Measurements from ENCODE around the gene CNGB1.
"Not testable (repeated sequence)": the region's sequence is repeated elsewhere in the genome, so short reads cannot be mapped to it uniquely, and the experiment has no call there.

Gene CNGB1

DNA sequence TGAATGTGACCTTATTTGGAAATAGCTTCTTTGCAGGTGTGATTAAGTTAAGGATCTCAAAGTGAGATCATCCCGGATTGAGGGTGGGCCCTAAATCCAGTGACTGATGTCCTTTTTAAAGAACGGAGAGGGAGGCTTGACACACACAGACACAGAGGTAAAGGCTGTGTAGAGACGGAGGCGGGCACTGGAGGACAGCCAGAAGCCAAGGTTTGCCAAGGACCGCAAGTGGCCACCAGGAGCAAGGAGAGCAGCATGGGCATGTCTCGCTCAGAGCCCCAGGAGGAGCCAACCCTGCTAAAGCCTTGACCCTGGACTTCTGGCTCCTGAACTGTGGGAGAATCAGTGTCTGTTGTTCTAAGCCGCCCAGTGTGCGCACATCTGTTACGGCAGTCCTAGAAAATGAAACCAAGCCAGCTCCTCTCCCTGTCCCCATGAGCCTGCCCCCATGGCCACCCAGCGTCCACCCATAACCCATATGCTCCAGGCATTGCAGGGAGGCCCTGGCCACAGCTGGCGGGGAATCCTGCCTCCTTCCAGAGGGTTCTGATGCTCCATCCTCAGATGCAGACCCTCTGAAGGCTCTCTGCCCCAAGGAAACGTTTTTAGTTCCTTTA is 15.2 kb downstream of the CNGB1 start:
- DNase-seq (ENCODE audit: low spot score): no peak

DNA sequence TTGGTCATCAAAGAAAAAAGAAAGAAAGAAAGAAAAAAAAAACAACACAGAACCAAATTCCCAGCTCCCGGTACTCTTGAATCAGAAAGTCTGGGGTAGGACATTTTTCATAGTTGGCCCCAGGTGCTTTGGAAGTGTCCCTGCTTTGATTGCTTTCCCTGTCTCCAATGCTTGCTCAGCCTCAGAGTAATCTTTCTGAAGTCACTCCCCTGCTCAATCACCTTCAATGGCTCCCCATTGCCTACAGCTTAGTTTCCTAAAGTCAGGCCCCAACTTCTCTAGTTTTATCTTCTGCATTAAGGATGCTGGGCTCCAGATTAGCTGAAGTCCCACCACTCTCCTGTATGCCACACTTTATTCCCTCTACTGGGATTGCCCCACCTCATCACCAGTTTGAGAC is 17.1 kb downstream of the CNGB1 start:
- no peak for DNase-seq (ENCODE audit: low spot score)

DNA sequence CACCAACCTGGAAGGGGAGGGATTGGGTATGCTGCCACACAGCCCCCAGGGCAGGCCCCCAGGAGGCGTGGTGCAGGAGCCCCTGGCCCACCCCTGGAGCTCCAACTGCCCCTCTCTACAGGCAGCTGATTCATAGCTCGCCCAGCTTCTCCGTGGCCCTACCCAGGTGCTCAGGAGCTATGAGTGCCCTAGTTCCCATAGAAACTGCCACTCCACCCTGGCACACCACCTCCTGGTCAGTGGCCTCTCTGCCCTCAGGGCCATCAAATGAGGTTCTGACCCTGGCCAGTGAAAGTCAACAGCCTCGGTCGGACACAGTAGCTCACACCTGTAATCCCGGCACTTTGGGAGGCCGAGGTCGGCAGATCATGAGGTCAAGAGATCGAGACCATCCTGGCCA is 18.0 kb downstream of the CNGB1 start:
- no peak for DNase-seq (ENCODE audit: low spot score)

DNA sequence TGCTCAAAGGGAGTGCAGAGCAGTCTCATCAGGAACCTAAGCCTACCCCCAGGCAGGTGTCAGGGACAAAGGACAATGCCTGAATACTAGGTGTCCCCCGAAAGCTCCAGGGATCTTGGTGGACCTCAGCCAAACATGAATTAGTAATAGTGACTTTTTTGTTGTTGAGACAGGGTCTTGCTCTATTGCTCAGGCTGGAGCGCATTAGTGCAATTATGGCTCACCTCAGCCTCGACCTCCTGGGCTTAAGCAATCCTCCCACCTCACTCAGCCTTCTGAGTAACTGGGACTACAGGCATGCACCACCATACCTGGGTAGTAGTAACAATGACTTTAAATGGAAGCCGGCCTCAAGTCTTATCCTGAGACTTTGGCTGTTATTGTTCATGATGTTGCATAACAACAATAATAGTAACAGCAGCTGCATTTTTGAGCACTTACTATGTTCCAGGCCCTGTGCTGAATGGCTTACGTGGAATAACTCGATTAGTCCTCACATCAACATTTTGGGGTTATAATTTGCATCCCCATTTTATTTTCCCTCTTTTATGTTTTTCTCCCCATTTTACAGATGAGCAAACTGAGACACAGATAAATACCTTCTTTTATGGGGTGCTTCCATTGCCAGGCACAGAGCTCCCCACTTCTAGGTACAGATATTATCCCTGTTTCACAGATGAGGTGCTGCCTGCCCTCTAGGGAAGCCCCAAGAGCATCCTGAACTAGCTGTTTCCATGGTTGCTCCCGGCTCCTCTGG is 19.5 kb downstream of the CNGB1 start:
- DNase-seq (ENCODE audit: low spot score): no peak

DNA sequence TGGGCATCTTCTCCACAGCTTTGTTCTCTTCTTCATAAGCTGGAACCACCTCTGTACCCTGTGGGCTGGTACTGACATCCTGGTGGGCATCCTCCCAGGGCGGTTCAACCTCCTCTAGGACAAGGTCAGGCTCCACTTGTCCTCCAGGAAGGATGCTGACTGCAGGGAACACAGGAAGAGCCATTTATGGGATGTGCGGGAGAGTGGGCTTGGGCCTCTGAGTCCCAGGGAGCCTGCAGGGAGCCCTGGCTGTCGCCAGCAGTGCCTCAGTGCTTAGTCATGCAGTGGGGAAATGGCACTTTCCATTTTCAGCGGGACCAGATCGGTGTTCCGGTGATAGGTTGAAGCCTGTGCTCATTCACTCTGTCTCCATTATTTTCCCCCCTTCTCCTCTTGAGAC is 20.5 kb downstream of the CNGB1 start:
- peak; percentile 33 for DNase-seq (ENCODE audit: low spot score)

DNA sequence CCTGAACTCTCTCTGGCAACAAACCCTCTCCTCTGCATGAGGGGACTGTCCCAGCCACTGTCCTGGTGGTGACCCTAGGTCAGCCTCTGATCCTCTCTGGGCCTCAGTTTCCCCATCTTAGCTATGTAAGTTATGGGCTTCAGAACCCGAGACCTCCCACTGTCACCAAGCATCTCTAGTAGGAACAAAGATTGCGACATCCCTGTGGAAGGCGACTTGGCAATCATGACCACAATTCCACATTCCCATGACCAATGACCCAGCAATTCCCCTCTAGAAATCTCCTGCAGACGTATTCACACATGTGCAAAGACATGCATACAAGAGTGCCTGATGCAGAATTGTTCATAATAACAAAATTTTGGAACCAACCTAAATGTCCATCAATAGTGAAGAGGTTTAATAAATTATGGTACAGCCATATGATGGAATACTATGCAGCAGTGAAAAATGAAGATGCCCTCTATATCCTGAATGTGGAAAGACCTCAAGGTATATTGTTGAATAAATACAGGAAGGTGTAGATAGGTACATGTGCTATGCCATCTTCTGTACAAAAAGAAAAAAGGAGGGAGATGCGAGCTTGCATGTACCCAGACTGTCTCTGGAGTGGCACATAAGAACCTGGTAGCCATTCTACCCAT is 21.2 kb downstream of the CNGB1 start:
- DNase-seq (ENCODE audit: low spot score): no peak

DNA sequence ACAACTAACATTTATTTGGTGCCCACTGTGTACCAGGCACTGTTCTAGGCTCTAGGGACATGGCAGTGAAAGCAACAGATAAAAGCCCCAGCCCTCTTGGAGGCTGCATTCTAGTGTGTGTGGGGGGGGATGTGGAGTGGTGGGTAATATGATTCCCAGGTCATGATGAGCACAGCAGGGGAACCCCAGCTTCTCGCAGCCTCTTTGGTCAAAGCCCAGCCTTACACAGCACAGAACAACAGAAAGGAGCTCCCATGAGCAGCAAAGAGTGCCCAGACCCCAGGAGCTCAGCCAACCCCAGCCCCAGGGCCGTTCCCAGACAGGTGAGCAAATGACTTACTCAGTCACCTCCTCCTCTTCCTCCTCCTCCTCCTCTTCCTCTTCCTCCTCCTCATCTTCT is 21.9 kb downstream of the CNGB1 start:
- DNase-seq (ENCODE audit: low spot score): no peak

DNA sequence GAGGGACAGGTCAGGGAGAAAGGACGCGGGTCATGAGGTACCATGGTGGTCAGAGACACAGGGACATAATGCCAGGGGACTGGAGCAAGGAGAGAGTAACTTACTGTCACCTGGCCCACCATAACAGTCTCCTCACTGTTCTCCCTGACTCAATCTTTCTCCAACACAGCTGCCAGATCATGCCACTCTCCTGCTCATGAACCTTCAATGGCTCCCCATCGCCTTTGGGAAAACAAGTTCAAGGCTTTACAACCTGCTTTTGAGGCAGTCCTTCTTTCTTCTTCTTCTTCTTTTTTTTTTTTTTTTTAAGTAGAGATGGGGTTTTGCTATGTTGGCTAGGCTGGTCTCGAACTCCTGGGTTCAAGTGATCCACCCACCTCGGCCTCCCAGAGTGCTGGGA is 22.9 kb downstream of the CNGB1 start:
- DNase-seq (ENCODE audit: low spot score): no peak

DNA sequence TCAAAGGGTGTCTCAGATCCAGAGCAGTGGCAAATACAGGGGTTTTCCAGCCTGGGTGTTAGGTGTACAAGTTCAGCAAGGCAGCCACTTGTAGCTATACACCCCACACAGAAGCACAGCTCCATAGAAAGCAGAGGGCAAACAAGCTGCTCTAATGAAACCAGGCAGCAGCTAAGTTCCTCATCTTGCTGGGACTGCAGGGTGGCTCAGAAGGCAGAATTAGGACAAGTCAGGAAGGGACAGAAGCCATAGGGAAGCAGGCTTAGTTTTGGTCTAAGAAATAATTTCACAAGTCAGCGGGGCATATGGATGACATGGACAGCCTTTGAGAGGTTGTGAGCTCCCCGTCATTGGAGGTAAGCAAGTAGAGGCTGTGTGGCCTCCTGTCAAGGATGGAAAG is 23.7 kb downstream of the CNGB1 start:
- no peak for DNase-seq (ENCODE audit: low spot score)

DNA sequence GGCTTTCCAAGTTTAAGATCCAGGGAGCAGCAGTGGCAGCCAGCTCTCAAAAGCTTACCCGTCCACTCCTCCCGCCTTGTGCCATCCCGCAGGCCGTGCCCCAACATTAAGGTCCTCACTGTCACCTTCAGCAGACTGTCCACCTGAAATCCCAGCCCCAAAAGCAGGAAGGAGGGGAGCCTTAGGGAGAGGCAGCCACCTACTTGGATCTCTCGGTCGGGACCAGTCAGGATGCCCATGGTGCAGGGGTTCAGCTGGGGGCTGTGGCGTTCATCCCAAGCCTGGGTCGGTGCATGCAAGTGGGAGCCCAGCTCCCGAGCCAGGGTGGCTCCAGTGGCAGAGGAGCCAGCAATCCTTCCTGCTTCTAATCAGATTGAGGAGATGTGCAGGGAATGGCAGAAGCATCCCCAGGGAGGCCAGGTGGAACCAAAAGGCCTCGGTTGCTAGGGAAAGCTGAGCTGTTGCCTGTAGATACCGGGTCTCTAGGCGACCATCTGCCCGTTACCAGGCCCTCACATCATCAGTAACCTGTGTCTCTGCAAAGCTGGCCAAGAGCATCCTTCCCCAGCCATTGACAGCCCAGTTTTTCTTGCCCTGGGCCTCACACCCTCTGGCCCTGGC is 24.6 kb downstream of the CNGB1 start:
- peak; percentile 97 for DNase-seq (ENCODE audit: low spot score)

DNA sequence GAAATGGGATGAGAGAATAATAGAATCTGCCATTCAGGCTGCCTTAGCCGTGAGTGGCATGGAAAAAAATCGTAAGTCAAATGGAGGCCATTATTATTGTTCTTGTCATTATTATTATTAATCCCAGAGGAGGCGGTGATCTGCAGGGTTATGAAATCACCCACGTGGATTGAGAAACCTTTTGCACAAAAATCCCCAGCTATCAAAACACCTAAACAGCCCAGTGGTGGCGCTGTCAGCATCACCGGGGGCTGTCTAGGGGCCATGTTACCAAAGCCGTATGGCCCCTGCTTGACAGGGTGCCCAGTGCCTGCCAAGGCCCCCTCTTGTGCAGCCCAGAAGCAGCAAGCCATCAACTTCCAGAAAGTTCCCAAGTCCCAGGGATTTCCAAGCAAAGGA is 25.2 kb downstream of the CNGB1 start:
- peak; percentile 53 for DNase-seq (ENCODE audit: low spot score)

DNA sequence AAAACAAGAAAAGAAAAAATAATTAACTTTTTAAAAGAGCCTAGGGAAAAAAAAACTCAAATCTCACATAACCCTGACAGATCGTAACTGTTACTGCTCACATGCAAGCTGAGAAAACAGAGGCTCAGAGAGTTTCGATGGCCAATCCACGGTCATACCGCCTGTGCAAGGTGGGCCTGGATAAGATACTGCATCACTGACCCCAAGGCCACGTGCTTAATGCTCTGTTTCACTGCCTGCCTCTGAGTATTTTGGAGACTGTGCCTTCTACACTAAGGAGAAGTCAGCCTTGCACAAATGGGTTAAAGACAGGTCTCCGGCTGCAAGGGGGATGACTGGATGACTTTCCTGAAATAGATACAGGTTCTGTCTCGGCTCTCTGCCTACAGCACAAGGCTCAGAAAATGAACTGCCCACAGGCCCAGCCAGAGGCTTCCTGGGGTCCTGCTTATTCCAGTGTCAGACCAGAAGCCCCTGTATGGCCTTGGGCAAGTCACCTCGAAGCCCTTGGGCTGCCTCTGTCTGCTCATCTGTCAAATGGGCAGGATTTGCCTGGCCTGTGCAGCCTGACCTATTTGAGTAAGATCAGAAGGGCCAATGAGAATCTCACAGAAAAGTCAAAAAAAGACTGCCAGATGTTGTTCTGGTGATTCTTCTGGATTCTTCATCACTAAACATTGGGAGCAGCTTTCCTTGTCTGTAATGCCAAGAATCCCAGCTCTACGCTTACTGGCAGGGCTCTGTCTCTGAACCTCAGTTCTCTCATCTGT is 25.8 kb downstream of the CNGB1 start:
- DNase-seq (ENCODE audit: low spot score): peak; percentile 41

DNA sequence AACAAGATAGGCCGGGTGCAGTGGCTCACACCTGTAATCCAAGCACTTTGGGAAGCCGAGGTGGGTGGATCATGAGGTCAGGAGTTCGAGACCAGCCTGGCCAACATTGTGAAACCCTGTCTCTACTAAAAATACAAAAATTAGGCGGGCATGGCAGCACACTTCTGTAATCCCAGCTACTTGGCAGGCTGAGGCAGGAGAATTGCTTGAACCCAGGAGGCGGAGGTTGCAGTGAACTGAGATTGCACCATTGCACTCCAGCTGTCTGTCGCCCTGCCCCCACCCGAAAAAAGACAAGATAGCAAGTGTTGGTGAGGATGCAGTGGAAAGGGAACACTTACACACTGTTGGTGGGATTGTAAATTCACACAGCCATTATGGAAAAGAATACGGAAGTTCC is 27.5 kb downstream of the CNGB1 start:
- not testable (repeated sequence) for DNase-seq (ENCODE audit: low spot score)

DNA sequence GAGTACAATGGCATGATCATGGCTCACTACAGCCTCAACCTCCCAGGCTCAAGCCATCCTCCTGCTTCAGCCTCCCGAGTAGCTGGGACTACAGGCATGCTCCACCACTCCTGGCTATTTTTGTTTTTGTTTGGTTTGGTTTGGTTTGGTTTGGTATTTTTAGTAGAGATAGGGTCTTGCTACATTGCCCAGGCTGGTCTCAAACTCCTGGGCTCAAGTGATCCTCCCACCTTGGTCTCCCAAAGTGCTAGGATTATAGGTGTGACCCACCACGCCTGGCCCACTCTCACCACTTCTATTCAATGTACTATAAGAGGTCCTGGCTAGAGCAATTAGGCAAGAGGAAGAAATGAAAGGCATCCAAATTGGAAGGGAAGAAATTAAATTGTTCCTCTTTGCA is 29.0 kb downstream of the CNGB1 start:
- not testable (repeated sequence) for DNase-seq (ENCODE audit: low spot score)

DNA sequence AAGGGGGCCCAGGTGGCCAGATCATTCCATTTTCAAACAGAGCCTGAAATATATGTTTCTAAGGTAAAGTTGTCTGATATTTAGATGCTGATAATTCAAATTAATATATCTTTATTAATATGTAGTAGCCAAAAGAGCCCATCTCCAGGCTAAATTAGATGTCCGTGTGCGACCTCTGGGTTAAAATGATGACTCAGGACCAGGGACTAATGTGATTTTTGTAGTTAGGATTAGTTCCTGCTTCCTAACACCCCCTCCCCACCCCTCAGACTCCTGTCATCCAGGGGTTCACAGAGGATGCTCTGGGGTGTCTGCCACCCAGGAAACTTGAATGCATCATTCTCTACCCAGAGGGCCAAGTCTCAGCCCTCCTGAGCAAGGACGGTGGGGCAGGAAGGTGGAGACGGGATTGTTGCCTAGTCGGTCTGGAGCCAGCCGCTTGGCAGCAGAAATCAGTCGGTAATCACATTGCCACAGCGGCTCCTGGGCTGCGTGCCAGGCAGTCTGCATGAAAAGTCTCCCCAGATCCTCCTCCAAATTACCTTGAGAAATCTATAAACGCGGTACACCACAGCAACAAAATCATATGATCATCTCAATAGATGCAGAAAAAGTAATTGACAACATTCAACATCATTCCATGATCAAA is 29.8 kb downstream of the CNGB1 start:
- DNase-seq (ENCODE audit: low spot score): no peak

DNA sequence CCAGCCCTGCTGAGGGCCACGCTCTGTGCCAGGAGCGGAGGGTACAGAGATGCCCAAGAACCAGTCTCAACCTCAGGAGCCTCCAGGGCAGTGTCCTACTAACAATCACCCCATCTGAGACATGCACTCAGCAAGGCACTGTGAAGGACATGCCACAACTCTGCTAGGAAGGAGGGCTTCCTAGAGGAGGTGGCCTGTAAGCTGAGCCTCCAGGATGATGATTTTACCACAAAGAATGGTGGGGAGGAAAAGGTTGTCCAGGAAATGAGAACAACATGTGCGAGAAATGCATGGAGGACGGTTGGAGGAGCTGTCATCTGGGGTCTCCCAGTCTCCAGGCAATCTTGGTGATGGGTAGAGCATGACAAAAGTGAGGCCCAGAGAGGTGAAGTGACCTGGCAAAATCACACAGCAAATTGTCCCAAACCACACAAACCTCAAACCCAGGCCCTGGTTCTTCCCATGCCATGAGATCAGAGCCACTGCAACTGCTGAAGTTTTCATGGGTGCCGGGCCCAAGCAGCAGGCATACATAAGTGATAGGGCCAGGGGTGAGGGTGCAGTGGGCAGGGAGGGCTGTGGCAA is 30.5 kb downstream of the CNGB1 start:
- DNase-seq (ENCODE audit: low spot score): no peak

DNA sequence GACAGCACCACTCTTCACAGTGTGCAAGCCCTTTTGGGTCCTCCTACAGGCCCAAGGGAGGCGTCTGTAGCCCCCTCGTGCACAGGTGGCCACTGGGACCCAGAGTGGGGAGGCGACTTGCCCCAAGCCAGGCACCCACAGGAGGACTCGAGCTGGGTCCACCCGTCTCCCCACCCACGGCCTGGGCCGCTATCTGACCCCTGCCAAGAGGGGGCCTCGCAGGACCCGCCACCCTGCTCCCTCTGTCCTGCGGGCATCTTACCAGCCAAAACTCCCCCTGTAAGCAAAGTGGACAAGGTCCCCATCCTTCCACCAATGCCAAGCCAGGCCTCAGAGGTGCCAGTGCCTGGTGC is 31.1 kb downstream of the CNGB1 start:
- no peak for DNase-seq (ENCODE audit: low spot score)

DNA sequence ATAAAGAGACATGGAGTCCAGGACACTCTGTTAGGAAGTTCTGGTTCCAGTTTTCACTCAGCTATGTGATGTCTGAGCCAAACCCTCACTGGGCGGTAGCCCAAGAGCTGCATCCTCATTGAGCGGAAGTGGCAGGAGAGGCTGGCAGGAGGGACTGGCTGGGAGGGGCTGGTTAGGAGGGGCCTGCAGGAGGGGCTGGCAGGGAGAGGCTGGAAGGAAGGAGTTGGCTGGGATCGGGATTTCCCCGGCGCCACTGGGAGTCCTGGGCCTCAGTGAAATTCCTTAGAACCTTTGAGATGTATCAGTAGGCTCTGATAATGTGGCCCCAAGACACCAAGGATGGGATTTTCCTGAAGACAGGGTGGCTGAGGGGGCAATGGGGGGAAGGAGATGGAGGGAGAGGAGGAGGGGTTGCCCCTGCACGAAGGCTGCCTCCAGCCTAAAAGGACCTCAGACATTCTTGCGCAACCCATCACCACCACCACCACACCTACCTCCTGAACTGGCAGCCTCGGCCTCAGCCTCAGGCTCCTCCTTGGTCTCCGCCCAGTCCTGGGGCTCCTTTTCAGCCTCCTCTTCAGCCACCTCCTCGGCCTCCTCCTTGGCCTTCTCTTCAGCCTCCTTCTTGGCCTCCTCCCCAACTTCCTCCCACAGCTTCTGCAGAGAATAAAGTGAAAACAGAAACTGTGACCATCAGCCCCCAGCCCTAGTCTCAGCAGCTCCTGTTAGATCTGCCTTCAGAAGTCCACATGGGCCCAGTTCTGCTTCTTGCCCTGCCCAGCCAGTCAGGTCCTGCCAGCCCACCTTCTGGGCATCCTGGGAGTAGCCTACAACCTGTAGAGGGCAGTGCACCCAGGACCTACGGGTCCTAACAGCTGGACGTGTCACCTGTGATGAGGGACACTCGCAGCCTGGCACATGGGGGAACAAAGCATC is 31.7 kb downstream of the CNGB1 start:
- no peak for DNase-seq (ENCODE audit: low spot score)

DNA sequence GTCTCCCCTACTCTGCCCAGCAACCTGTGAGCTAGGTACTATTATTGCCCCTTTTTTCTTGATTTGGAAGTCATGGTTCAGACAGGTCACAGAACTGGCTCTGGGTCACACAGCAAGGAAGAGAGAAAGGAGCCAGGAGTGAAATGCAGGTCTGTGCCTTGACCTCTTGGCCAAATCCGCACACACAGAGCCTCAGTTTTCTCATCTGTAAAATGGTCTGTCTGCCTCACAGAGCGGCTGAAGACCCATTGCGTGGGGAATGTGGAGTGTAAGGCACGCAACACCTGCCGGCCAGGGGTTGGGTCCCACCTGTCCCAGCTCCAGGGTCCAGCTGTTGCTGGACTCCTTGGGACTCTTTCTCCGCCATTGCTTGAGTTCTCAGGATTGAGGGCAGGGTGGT is 32.4 kb downstream of the CNGB1 start:
- DNase-seq (ENCODE audit: low spot score): no peak

DNA sequence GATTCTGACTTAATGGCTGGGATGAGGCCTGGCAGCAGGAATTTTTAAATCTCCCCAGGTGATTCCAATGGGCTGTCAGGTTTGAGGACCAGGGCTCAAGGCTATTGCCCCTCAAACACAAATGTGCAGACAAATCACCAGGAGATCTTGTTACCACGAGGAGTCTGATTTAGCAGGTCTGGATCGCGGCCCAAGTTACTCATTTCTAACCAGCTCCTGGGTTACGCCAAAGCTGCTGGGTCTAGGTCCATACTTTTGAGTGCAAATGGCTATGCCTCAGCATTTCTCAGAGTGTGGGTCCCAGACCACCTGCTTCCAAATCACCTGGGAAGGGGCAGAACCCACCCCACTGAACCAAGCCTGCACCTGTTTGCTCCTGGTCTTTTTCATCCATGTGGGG is 33.1 kb downstream of the CNGB1 start:
- DNase-seq (ENCODE audit: low spot score): no peak

Data from SK-N-DZ (cell line).